HG03460 (cell line): ENCODE data around the gene TRIM17.

Source experiments
- ATAC-seq: cut with Tn5 transposase; IDR thresholded peaks from one replicate; pipeline ENCODE4 v1.9.1; 2021; ENCODE audit not compliant: unreplicated experiment

TRIM17 gene

GRCh38 chr1:228368801-228369607 is 47.7 kb downstream of the TRIM17 start:
- ATAC-seq: no peak

GRCh38 chr1:228367798-228368791 is 48.6 kb downstream of the TRIM17 start:
- no peak for ATAC-seq

- ATAC-seq: no peak
Observed at GRCh38 chr1:228366866-228367741, 49.6 kb downstream of the TRIM17 start.

- ATAC-seq: no peak
Observed at GRCh38 chr1:228366062-228366865, 50.4 kb downstream of the TRIM17 start.

- no peak for ATAC-seq
Observed at GRCh38 chr1:228365271-228366061, 51.2 kb downstream of the TRIM17 start.

GRCh38 chr1:228364706-228365213 is 51.9 kb downstream of the TRIM17 start:
- ATAC-seq: no peak

- ATAC-seq: no peak
Observed at GRCh38 chr1:228364068-228364705, 52.5 kb downstream of the TRIM17 start.

GRCh38 chr1:228363686-228364067 is 53.0 kb downstream of the TRIM17 start:
- no peak for ATAC-seq

GRCh38 chr1:228362884-228363450 is 53.7 kb downstream of the TRIM17 start:
- ATAC-seq: no peak

- no peak for ATAC-seq
Observed at GRCh38 chr1:228362141-228362883, 54.3 kb downstream of the TRIM17 start.

GRCh38 chr1:228361314-228362140 is 55.1 kb downstream of the TRIM17 start:
- no peak for ATAC-seq

- ATAC-seq: no peak
Observed at GRCh38 chr1:228360533-228361313, 55.9 kb downstream of the TRIM17 start.

GRCh38 chr1:228359613-228360532 is 56.8 kb downstream of the TRIM17 start:
- ATAC-seq: no peak

- ATAC-seq: no peak
Observed at GRCh38 chr1:228358764-228359612, 57.7 kb downstream of the TRIM17 start.
